Measurements from ENCODE around the gene ANKS1B.

DNA sequence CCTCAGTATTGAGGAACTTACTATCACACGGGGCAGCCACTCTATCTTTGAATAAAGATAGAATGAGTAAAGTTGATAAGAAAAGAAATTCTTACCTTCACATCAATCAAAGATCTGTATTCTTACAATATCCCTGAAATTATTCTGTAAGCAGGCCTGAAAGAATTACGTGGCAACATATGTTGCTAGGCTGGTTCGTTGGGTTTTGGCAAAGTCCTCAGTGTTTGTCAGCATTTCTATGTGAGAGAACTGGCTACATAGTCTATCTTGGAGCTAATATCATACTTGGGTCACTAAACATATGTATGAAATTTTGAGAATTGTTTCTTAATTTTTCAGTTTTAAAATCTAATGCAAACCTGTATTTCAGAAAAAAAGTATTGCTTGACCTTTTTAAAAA, 749.4 kb downstream of the ANKS1B start:
- TF ChIP-seq EZH2 (IDR thresholded peaks at IDR 0.05; ENCODE audit: borderline replicate concordance, low read length), result no peak
- TF ChIP-seq, protein P1, sequence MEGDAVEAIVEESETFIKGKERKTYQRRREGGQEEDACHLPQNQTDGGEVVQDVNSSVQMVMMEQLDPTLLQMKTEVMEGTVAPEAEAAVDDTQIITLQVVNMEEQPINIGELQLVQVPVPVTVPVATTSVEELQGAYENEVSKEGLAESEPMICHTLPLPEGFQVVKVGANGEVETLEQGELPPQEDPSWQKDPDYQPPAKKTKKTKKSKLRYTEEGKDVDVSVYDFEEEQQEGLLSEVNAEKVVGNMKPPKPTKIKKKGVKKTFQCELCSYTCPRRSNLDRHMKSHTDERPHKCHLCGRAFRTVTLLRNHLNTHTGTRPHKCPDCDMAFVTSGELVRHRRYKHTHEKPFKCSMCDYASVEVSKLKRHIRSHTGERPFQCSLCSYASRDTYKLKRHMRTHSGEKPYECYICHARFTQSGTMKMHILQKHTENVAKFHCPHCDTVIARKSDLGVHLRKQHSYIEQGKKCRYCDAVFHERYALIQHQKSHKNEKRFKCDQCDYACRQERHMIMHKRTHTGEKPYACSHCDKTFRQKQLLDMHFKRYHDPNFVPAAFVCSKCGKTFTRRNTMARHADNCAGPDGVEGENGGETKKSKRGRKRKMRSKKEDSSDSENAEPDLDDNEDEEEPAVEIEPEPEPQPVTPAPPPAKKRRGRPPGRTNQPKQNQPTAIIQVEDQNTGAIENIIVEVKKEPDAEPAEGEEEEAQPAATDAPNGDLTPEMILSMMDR (IDR thresholded peaks at IDR 0.05; ENCODE audit: low read length), result no peak

All from OCI-LY1 (cell line).